LoVo (cell line): ENCODE results near the gene THAP2.

Experiments
- DNase-seq: peaks from one replicate; pipeline ENCODE4 v3.0.0-alpha.2; 2016; ENCODE audit warnings: low spot score

THAP2 gene

DNA sequence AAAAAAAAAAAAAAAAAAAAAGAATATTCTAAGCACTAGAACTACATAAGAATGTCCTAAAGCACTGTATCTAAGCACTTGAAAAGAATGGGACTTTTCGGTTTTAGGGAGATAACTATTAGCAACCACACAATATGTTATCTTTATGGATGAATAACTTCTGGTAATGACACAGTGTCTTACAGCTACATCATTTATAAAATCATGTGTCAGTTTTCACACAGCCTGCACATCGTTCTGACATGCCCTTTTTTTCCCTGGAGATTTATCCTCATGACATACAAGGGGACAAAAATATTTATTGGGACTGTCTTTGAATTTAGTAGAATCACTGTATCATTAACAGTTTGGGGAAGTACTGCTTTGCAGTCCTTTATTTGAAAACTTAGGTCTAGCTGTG lies 39.1 kb downstream of the THAP2 start:
- no peak for DNase-seq

GRCh38 chr12:71704920-71705319 lies 40.8 kb downstream of the THAP2 start:
- no peak for DNase-seq

DNA sequence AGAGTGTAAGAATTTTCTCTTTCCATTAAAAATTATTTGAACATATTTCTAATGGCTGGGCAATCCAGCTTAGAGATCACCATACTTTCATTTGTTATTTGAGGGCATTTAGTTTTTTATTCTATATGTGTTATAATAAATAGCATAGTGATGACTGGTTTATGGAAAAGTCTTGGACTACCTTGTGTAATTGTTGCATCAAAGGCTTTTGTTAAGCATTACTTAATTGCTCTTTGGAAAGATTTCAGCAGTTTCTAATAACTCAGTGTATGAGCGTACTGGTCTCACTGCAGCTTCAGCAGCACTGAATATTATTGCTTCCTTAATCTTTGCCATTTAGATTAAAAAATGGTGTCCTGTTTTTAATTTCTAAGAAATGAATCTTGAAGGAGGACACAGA lies 44.6 kb downstream of the THAP2 start:
- no peak for DNase-seq

DNA sequence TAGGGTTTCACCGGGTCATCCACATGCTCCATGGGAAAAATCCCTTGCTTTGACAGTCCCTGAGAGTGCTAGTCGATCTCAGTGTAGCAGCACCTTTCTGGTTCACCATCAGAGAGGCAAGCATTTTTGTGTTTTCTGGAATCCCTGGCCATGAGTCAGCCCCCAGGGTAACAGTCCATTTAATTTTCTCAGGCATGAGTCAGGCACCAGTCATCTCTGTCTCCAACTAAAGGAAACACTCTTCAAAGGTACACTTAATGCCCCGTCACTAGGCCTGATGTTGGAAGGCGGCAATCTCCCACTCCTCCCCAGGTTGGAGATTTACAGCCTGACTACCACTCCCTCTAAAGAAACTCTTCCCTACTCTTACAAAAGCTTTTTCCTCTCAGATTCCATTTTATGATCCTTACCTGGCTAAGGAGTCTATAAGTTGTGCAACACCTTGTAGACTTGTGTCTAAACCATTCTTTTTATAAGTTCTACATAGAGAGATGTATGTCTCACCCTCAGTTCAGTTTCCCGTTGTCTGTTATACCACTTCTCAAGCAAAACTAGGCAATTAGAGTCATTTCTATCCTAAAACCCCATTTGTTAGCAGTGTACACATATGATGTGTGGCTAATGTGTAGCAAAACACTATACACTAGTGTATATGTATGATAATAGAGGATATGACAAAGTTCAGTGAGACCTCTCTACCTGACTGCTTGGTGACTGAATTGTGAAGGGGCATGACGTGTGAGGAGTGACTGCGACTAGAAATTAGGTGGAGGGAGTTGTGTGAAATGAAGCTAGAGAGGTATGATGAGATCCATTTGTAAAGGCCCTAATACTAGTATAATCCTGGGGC lies 46.4 kb downstream of the THAP2 start:
- peak; percentile 92 for DNase-seq

- no peak for DNase-seq
These were observed 54.5 kb downstream of the THAP2 start for GRCh38 chr12:71718611-71719010.

- peak; percentile 65 for DNase-seq
These were observed 55.7 kb downstream of the THAP2 start for GRCh38 chr12:71719647-71720370.

- DNase-seq: no peak
These were observed 57.8 kb downstream of the THAP2 start for GRCh38 chr12:71721783-71722505.

DNA sequence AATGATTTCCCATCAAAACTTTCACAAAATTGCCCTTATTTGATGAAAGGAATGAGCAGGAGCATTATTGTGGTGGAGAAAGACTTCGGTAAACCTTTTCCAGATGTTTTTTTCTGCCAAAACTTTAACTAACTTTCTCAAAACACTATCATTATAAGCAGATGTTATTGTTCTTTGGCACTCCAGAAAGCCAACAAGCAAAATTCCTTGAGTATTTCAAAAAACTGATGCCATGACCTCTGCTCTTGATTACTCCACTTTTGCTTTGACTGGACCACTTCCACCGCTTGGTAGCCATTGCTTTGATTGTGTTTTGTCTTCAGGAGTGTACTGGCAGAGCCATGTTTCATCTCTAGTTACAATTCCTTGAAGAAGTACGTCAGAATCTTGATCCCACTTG lies 60.9 kb downstream of the THAP2 start:
- no peak for DNase-seq

DNA sequence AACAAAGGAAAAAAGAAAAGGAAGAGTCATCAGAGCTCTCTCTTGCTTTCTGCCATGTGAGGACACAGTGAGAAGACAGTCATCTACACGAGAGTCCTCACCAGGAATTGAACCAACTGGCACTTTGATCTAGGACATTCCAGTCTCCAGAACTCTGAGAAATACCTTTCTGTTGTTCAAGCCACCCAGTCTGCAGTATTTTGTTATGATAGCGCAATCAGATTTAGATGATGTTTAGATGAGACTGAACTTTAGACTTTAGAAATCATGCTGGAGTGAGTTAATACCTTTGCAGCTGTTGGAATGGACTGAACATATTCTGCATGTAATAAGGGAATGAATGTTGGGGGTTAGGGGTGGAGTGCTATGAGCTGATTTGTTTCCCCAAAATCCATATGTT lies 62.4 kb downstream of the THAP2 start:
- no peak for DNase-seq

DNA sequence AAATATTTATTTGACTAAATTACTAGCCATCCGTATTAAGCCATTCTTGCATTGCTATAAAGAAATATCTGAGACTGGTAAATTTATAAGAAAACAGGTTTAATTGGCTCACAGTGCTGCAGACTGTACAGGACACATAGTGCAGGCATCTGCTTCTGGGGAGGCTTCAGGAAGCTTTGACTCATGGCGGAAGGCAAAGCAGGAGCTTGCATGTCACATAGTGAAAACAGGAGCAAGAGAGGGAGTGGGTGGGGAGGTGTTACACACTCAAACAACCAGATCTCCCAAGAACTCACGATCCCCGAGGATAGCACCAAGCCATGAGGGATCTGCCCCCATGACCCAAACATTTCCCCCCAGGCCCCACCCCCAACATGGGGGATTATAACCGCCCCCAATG lies 63.9 kb downstream of the THAP2 start:
- no peak for DNase-seq
